GM06990 (cell line): ENCODE measurements around the gene CHAT.

Source experiments
- DNase-seq: peaks from one replicate; pipeline ENCODE4 v3.0.0-alpha.2; 2011; ENCODE audit not compliant: insufficient read length; ENCODE audit errors: extremely low read depth
- H3K27me3 ChIP-seq: replicated peaks from 2 replicates; pipeline ENCODE4 v1.6.0; 2011; ENCODE audit warnings: low read length; ENCODE audit not compliant: control insufficient read depth, insufficient read depth
- H3K36me3 ChIP-seq: 2 replicates; pipeline ENCODE4 v1.5.1; 2011; ENCODE audit warnings: low read length; ENCODE audit not compliant: control insufficient read depth, insufficient read depth
- H3K4me3 ChIP-seq: replicated peaks from 2 replicates; pipeline ENCODE4 v1.5.1; 2011; ENCODE audit warnings: low read depth, mild to moderate bottlenecking, control low read depth, low read length
- TF ChIP-seq, protein P1 (sequence below): IDR thresholded peaks from 2 replicates; pipeline ENCODE4 v1.5.1; 2011; ENCODE audit warnings: low read length, control low read depth, mild to moderate bottlenecking, inconsistent platforms; ENCODE audit not compliant: insufficient read depth, poor library complexity, severe bottlenecking

The CHAT gene

GRCh38 chr10:49622426-49623425 is 8.9 kb downstream of the CHAT start:
- TF ChIP-seq, protein P1, sequence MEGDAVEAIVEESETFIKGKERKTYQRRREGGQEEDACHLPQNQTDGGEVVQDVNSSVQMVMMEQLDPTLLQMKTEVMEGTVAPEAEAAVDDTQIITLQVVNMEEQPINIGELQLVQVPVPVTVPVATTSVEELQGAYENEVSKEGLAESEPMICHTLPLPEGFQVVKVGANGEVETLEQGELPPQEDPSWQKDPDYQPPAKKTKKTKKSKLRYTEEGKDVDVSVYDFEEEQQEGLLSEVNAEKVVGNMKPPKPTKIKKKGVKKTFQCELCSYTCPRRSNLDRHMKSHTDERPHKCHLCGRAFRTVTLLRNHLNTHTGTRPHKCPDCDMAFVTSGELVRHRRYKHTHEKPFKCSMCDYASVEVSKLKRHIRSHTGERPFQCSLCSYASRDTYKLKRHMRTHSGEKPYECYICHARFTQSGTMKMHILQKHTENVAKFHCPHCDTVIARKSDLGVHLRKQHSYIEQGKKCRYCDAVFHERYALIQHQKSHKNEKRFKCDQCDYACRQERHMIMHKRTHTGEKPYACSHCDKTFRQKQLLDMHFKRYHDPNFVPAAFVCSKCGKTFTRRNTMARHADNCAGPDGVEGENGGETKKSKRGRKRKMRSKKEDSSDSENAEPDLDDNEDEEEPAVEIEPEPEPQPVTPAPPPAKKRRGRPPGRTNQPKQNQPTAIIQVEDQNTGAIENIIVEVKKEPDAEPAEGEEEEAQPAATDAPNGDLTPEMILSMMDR = no peak
- no peak for DNase-seq
- Histone ChIP-seq H3K4me3 (no peak overlapping the region), H3K27me3 (no peaks in the 10 kb centered on the region; the same call in none of the 2 replicates), H3K36me3 (no peaks in the 10 kb centered on the region)

GRCh38 chr10:49624629-49625028 is 10.8 kb downstream of the CHAT start:
- TF ChIP-seq, protein P1 = no peak
- Histone ChIP-seq H3K27me3 (no peaks in the 10 kb centered on the region; the same call in none of the 2 replicates), H3K4me3 (no peak overlapping the region), H3K36me3 (no peaks in the 10 kb centered on the region)
- DNase-seq = no peak

DNA sequence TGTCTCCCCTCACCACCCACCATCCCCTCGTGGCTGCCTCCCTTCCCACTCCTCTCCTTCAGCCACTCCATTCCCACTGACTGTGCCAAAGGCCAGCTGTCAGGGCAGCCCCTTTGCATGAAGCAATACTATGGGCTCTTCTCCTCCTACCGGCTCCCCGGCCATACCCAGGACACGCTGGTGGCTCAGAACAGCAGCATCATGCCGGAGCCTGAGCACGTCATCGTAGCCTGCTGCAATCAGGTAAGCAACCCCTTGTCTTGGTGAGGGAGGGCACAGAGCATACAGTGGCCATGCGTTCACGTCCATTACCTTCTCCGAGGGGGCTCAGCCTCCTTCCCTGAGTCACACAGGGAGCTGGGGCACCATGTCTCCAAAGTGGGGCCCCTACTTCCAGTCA is 11.6 kb downstream of the CHAT start:
- TF ChIP-seq, protein P1 = no peak
- no peak for DNase-seq
- no peaks in the 10 kb centered on the region; the same call in none of the 2 replicates for H3K27me3 ChIP-seq
- no peaks in the 10 kb centered on the region for H3K36me3 ChIP-seq
- no peak overlapping the region for H3K4me3 ChIP-seq

DNA sequence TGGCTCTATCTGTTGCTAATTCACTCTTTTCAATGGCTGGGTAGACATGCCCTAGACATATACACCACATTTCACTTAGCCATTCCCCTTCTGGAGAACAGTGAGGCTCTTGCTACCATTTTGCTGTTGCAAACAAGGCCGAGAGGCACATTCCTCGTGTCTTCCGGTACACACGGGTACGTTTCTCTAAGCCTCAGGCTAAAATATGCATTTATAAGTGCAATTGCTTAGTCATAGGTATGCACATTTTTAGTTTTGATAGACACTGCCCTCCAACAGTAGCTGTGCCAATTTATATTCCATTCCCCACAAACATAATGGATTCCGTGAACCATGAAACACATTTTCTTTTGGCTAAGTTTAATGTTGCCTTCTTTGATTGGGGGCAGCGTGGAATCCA is 13.2 kb downstream of the CHAT start:
- TF ChIP-seq, protein P1 = no peak
- no peak overlapping the region for H3K4me3 ChIP-seq
- no peak for DNase-seq
- no peaks in the 10 kb centered on the region; the same call in none of the 2 replicates for H3K27me3 ChIP-seq
- no peaks in the 10 kb centered on the region for H3K36me3 ChIP-seq

DNA sequence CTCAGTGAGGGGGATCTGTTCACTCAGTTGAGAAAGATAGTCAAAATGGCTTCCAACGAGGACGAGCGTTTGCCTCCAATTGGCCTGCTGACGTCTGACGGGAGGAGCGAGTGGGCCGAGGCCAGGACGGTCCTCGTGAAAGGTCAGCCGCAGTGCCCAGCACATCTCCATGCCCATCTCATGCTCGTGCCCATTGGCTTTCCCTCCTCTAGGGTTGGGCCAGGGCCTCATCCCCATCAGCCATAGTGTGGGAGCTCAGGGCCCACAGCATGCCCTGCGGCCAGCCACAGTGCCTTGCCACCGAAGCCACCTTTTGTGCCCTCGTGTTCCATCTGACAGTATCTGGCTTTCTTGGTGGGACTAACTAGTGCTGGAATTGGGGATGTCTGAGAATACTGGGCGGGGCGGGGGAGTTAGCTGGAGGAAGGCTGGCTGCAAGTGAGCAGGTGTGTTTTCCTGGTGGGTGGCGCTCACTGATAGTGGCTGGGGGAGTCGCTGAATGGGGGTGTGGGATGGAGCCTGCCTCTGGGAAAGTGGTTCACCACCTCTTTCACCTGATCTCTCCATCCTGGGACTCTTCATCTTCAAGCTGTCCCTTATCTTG is 13.9 kb downstream of the CHAT start:
- no peaks in the 10 kb centered on the region for H3K36me3 ChIP-seq
- no peaks in the 10 kb centered on the region; the same call in none of the 2 replicates for H3K27me3 ChIP-seq
- TF ChIP-seq, protein P1 = no peak
- no peak overlapping the region for H3K4me3 ChIP-seq
- no peak for DNase-seq
